HG03378 (cell line): ENCODE measurements around the gene JARID2.

Experiments used
- ATAC-seq: cut with Tn5 transposase; IDR thresholded peaks from one replicate; pipeline ENCODE4 v1.9.1; 2021; ENCODE audit warnings: mild to moderate bottlenecking, moderate library complexity; ENCODE audit not compliant: unreplicated experiment

Gene JARID2

DNA sequence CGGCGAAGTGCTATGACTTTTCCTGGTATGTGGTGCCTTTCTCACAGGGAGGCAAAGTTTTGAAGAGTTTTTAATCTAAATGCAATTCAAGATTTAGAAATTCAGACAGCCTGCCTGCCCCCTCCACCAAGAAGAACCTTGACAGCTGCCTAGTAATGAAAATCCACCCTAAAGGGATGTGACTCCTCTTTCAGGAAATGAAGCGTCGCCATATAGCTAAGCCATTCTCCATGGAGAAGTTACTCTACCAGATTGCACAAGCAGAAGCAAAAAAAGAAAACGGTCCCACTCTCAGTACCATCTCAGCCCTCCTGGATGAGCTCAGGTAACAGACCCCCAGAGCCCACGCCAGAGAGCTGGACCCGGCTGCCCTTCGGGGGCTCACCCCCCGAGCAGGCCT is 266.9 kb downstream of the JARID2 start:
- no peak for ATAC-seq

DNA sequence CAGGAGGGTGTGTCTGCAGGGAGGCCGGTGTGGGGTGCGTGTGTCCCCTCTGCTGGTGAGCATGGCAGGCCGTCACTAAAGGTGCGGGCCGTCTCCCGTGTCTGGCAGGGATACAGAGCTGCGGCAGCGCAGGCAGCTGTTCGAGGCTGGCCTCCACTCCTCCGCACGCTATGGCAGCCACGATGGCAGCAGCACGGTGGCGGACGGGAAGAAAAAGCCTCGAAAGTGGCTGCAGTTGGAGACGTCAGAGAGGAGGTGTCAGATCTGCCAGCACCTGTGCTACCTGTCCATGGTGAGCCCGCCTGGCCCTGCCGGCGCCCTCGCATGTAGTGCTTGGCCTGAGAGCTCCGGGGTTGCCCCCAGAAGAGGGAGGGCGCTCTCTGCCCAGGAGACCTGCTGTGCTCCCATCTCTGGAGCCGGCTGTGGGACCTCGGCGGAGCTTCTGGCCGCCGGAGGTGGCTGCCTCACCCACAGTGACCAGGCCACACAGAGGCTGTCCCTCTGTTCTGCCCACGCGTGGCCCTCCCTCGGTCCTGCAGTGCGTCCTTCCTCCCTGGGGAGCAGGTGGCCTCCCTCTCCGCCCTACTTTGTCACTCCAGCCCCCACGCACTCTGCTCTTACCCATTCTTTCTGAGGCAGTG is 267.4 kb downstream of the JARID2 start:
- no peak for ATAC-seq

DNA sequence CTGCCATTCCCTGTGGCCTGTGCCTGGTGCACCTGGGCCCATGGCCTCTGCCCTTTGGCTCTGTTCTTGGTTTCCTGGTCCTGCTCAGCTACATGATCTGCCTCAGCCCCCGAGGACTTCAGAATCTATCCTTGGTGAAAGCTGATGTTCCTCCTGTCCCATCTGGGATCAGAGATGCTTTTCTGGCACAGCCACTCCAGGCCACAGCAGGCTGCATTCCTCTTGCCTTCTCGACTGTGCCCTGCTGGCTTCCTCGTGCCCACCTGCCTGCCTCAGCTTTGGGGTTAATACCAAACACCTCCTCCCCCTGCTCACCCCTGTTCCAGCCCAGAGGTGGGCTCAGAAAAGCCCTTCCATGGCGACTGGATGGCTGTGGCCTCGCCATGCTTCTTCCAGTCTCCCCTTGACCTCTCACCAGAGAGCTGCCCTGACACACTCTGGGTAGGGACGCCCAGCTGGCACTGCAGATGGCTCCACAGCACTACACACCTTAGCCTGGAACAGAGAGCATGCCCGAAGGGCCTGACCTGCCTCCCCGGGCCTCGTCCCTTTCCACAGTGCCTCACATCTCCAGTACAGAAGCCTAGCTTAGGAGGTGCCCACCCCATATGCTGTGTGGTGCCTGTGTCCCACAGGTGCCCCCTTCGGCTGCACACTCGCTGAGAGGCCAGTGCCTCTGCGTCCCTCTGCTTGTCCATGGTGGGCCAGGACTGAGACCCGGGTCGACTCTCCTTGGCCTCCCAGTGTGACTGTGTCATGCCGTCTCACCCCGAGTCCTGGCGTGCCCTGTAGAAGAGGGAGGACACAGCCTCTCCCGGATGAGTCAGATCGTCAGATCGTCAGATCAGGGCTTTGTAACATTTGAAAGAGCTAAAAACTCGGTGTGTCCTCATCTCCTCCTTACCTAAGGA is 268.2 kb downstream of the JARID2 start:
- no peak for ATAC-seq

DNA sequence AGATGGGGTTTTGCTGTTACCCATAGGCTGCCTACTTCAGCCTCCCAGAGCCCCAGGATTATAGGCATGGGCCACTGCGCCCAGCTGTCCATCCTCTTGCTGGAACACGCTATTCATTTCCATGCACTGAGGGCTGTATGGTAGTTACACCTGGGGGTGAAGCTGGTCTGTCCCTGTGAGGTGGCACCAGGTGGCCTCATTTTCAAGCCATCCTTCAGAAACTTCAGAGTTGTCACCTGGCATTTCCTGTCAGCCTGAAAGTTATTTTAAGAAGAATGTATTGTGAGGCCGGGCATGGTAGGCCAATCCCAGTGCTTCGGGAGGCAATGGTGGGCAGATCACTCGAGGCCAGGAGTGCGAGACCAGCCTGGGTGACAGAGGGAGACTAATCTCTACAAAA is 269.4 kb downstream of the JARID2 start:
- no peak for ATAC-seq

DNA sequence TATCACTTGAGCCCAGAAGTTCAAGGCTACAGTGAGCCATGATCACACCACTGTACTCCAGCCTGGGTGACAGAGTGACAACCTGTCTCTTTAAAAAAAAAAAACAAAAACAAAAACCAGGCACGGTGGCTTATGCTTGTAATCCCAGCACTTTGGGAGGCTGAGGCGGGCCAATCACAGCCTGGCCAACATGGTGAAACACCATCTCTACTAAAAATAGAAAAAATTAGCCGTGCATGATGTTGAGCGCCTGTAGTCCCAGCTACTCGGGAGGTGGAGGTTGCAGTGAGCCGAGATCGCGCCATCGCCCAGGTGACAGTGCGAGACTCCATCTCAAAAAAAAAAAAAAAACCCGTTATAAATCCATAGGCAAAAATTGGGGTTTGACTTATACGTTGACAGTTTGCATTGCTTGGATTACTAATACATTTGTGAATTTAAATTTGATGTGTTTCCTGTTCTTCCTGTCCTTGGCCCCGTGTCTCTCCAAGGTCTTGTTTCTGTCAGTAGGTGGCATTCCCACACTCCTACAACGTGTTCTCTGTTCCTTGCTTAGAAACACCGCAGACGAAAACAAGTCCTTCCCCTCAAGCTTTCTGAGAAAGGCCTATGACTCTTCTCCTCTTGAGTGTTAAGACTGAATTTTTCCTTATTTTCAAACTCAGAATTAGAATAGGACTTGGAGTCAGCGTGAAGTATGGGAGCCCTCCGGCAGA is 269.9 kb downstream of the JARID2 start:
- ATAC-seq: no peak

DNA sequence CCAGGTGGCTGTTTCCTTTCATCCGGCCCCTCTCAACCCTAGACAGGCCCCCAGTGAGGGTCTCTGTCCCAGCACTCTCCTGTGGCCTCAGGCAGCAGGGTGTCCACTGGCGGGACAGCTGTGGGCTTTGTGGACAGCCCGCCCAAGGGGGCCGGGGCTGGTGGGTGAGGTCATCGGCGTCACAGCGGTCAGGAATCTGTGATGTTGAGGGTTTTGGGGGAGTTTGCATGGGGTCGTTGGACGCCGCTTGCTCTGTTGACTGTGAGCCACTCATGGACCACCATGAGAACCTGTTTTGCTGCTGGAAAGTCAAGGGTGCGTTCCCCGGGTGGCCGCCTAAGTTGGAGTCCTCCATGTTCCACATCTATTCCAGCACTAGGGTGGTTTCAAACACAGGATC is 270.5 kb downstream of the JARID2 start:
- ATAC-seq: no peak

DNA sequence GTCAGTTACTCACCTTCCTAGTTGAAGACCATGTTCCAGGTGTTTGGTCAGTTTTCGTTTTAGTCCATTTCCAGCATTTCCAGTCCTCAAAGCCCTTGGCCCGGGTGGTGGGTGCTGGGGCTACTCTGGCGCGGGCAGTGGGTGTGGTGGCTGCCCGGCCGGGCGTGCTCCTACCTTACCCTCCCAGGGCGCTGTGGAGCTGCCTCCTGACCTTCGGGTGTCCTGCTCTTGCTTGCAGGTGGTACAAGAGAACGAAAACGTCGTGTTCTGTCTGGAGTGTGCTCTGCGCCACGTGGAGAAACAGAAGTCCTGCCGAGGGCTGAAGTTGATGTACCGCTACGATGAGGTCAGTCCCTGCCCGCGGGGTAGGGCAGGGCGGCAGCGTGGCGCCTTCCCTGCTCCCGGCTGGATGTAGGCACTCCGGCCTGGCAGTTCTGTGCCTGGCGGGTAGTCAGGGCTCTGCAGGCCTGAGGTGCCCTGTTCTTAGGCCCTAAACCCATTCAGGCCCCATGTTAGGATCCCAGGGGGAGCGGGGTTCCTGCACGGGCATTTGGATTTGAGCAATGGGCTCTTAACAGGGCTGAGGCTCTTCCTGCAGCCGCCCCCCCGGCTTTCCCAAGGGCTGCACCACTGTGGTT is 271.2 kb downstream of the JARID2 start:
- no peak for ATAC-seq

DNA sequence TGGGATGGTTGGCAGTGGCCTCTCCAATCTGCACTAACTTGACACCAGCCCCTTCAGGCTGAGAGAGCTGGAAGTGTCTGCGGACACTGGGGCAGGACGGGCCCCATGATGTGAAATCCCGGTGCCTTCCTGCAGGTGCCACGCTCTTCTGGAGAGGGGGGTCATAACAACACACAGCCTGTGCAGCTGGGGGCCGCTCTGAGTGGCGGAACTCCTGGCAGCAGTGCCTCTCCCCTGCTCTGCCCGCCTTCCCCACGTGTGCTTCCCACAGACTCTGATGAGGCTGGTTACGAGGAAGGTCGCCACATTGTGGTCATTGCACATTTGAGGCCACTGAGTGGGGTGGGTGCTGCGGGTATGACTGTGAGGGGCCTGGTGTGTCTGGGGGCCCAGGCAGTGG is 271.7 kb downstream of the JARID2 start:
- no peak for ATAC-seq

DNA sequence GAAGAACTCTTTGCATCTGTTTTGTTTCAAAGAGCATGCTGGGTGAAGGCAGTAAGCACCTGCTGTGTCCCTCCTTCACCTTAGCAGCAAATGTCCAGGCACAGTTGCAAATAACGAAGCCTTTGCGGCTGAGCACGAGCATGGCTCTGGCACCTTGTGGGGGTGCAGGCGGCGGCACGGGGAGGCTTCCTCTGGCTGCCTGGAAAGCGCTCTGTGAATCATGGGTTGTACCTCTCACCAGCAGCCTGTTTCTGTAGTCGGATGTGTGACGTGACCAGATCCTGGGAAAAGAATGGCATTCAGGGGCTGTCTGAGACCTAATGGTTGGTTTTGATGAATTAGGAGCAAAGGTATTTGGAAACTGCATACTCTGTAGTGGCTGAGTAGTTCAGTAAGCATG is 272.2 kb downstream of the JARID2 start:
- no peak for ATAC-seq

DNA sequence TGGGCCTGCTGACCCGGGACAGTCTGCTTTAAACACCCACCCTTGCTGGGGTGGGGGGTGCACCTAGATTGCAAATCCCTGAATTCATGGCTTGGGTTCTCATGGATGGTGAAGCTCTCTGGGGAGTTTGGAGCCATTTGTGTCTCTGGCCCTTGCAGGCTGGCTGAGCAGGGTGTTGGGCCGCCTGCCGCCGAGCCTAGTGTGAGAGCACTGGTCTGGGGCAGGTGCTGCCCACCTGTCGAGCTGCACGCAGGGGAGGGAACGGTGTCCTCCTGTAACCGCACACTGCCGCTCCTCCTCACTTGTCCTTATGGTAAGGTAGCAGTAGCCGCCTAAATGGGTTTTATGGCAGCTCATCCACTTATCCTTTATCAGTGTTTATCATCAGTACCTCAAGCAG is 273.0 kb downstream of the JARID2 start:
- no peak for ATAC-seq

DNA sequence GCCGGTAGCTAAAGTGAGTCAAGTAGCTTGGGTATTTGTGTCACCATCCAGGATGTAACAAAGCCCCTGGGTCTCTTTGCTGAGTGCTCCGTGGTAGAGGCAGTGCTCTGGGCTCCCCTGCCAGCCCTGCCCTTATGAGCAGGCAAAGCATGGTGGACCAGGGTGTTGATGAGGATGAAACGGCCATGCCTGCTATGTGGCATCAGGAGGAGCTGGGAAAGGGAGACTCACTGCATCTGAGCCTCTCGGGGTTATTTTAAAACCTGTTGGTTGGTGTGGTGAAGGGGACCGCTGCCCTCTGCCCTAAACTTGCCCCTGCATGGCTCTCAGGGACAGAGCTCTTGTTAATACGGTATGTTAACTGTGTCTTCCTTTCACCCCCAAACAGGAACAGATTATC is 273.8 kb downstream of the JARID2 start:
- ATAC-seq: no peak

DNA sequence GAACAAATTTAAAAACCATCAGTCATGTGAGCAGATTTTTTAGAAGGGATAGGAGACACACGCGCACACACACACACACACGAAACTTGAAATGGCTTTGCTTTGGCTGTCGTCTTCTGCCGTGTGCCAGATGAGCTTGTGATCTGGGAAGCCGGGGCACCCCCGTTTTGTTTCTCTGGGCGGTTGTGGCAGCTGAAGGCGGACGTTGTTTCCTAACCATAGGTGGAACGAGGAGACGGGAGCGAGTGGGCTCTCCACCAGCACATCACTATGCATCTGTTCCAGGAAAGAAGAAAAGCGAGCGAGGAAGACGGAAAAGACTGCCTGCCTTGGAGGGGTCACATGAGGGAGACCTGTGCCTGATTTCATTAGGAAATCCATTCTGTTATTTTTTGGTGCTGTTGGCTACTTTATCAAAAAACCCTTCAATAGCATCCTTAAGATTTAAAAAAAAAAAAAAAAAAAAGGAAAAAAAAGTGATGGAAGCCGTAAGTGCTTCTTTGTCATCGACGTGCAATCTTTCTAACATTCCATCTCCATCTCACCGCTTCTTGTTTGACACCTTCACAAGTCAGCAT is 274.8 kb downstream of the JARID2 start:
- ATAC-seq: no peak

DNA sequence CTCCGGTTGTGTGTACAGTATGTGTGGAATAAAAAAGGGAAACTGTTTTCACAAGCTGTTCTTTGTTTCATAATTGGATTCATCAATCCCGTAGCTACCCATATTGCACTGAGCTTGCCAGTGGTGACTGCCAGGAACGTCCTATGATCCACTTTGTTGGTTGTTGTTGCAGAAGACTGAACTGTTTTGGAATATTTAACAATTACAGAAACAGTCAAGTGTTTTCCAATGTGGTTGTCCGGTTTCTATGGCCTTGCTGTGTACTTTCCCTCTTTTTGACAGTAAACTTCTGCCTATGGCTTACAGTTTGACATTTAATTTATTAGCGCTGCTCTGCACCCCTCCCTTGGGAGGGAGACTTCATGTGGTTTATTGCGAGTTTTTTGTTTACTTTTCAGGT is 275.7 kb downstream of the JARID2 start:
- no peak for ATAC-seq

DNA sequence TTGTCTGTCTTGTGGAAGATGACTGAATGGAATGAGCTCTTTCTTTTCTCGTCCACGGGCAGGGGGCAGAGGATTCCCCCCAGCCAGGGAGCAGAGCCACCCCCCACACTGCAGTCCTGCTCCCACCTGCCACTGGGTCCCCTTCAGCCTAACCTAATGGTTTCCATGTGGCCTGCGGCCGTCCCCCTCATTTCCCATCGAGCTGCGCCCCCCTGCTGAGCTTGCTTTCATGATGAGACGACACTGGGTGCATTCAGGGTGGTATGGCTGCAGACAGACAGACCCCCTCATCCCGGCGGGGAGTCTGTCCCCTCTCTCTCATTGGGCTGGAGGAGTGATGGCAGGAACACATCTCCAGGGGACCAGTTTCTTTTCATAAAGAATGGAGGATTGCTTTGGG is 276.2 kb downstream of the JARID2 start:
- no peak for ATAC-seq

DNA sequence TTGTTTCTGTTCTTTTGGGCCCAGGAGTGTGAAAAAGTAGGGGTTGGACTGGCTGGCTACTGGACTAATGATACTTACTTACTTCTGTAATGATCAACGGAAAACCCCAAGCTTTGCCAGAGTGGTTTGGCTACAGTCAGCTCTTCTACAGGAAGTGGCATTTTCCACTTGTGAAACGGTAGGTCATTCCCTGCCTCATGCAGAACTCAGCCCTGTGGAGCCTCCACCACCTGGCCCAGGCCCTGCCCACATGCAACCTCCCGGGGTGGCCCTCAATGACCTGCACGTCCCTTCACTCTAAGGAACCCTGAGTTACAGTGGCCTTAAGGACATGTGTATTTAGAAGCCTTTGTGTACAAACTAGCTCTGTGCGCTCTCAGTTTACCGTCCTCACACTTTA is 276.6 kb downstream of the JARID2 start:
- ATAC-seq: no peak

DNA sequence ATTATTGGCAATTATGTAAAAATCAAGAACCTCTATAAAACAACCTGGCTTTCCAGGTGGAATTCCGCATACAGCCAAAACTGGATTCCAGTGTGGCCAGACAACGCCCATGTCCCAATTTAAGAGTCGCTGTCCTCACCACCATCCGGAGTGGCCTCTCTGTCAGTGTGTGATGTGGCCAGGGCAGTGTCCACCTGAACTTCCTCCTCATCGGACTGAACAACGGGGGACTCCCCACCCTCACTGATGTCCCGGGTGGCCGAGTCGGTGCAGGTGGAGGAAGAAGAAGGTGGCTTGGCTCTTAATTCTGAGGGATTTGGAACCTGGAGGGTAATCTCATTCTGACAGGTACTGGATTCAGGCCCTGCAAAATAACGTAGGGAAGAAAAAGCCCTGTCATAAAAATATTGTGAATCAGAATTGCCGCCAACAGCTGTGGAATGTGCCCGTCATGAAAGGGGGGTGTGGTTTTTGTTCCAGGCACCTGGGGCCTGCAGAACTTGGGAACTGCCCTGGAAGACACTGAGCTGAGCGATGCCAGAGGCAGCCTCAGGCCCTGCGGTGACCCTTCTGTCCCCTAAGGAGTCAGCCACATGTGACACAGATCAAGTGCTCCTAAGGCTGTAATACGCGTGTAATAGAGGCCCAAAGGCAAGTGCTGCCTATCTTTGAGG is 277.1 kb downstream of the JARID2 start:
- no peak for ATAC-seq

DNA sequence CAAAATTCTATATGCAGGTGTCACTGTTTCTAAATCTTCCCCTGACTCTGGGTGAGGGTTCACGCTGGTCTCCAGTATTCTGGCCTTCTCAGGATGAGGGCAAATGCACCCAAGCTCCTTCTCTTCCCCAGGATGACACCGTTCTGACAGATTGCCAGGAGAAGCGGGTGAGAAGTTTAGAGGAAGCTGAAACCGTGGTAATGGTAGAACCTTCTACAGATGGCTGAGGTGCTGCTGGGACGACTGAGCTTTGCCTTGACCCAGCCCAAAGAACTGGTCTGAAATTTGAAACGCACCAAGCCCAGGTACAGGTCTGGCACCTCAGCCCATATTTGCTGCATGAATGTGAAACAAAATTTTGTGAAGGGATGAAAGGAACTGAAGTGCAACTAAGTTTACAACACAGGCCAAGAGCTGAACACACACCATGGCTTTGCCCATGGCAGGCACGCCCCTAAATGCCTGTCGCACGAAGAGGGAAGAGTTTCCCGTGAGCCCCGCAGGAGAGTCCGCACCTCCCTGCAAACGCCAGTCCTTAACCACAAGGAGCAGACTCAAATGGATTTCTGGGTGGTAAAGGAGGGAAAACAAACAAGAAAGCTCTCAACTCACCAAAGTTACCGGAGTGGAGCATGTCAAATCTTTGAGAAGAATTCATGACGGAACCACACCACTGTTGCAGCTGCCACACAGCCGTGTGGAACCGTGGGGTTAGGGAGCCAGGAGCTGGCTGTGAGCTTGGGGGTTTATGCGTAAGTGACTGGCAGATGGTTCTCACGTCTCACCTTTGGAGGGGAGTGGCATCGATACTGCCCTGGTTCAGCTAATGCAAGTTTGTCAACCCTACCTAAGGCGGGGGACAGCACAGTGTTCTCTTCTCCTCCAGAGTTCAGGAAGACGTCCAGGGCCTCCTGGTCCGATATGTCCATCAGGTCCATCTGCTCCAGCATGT is 278.1 kb downstream of the JARID2 start:
- ATAC-seq: no peak

DNA sequence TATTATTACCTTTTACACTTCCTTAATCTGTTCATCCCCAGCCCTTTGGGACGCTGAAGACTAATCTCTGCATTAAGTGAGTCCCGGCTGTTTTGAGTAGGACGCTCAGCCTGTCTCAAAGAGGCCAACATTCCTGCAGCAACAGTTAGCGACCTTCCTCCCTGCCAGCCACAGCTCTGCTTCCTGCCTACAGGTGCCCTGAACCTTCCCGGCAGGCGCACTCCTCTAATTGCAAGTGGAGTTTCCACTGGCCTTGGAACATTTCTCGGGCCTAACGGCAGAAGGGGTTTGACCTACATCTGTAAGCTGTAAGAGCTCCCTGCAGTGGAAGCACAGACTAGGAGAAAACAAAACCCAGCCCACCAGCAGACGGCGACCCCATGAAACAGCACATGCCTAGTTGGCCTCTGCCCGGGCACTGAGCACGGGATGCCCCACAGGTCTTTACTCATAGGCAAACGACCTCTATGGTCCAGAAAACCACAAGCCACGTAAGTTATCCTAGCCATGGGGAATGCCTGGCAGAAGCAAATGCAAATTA is 279.1 kb downstream of the JARID2 start:
- no peak for ATAC-seq

DNA sequence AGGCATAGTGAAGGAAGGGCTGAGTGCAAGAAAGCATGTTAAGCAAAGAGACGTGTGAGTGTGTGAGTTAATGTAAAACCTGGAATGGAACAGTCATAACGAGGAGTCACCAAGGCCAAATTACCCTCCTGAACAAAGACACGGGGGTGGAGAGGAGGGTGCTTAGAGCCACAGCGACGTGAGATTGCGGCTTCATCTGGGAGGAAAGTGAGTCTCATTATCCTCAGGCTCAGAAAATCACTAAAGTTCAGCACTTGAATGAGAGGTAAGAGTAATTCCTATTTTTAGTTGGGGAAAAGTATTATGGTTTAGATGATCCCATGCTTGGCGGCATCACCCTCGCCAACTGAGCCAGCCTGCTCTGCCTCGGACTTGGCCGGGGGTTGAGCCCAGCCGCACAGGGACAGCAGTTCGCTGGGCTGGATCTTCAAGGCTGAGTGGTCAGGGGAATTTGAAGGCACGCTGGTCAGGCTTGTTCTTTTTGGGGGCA is 280.4 kb downstream of the JARID2 start:
- no peak for ATAC-seq
